ENCODE results near the gene MAGIX.
"Not testable (repeated sequence)": the region's sequence is repeated elsewhere in the genome, so short reads cannot be mapped to it uniquely, and the experiment has no call there.

Gene MAGIX

GRCh38 chrX:49162620-49163019 is at the start of gene MAGIX:
Gene MAGIX (plus strand): TSS chrX:49162758. CDS start chrX:49162890, 132 bp downstream.
- H3K27ac ChIP-seq, result peak within 1 kb of the TSS; percentile 78
- no peak for TF ChIP-seq ZFX (IDR thresholded peaks at IDR 0.05)

- TF ChIP-seq CTCF (conservative IDR thresholded peaks at IDR 0.05) (no peak), ZFX (IDR thresholded peaks at IDR 0.05) (no peak)
- no peak overlapping the region for H3K27ac ChIP-seq
Observed at GRCh38 chrX:49116076-49116475, 46.5 kb upstream of the MAGIX start.

GRCh38 chrX:49116716-49117115 is 45.8 kb upstream of the MAGIX start:
- TF ChIP-seq ZFX (IDR thresholded peaks at IDR 0.05), result no peak
- TF ChIP-seq CTCF (conservative IDR thresholded peaks at IDR 0.05), result no peak
- H3K27ac ChIP-seq, result no peak overlapping the region

GRCh38 chrX:49117581-49117980 is 45.0 kb upstream of the MAGIX start:
- TF ChIP-seq ZFX (IDR thresholded peaks at IDR 0.05) (no peak), CTCF (conservative IDR thresholded peaks at IDR 0.05) (no peak)
- no peak overlapping the region for H3K27ac ChIP-seq

- TF ChIP-seq CTCF (conservative IDR thresholded peaks at IDR 0.05), result no peak
- no peak for TF ChIP-seq ZFX (IDR thresholded peaks at IDR 0.05)
Observed at GRCh38 chrX:49120091-49120490, 42.5 kb upstream of the MAGIX start.

GRCh38 chrX:49122499-49122898 is 40.1 kb upstream of the MAGIX start:
- peak overlapping the region; percentile 78 for H3K27ac ChIP-seq
- TF ChIP-seq CTCF (conservative IDR thresholded peaks at IDR 0.05) (no peak), ZFX (IDR thresholded peaks at IDR 0.05) (no peak)

More at GRCh38 chrX:49120091-49120490, 42.5 kb upstream of the MAGIX start:
- no peak overlapping the region for H3K27ac ChIP-seq

- not testable (repeated sequence) for H3K27ac ChIP-seq
Observed at GRCh38 chrX:49127742-49128258, 34.8 kb upstream of the MAGIX start.

- TF ChIP-seq ZFX (IDR thresholded peaks at IDR 0.05) (no peak), CTCF (conservative IDR thresholded peaks at IDR 0.05) (no peak)
- no peak overlapping the region for H3K27ac ChIP-seq
Observed at GRCh38 chrX:49129427-49129826, 33.1 kb upstream of the MAGIX start.

GRCh38 chrX:49132275-49132674 is 30.3 kb upstream of the MAGIX start:
- H3K27ac ChIP-seq, result not testable (repeated sequence)
